IMR-90 (cell line): ENCODE results near the gene KDM3A. TPM values are rescaled to one million over a fixed set of nuclear protein-coding genes. Genes with fewer than 3 reads are reported as not detected.

ENCODE experiments used
- ATAC-seq: fragments of 200-7000 bp; cut with Tn5 transposase; 2 replicates; pipeline ENCODE4 v1.9.1; 2020; ENCODE audit warnings: low read depth, mild to moderate bottlenecking, moderate library complexity
- BruUV-seq: library from RNA; stranded (reverse); fragments of 400-500 nt; replicated peaks from 2 replicates; lab custom pipeline; 2021; lab: Mats Ljungman, UMichigan
- CTCF ChIA-PET: fragments of 300-600 bp; formaldehyde crosslinking; extraction: SDS; loops from one replicate; lab custom pipeline; 2021; ENCODE audit warnings: antibody characterized with exemption; lab: Yijun Ruan, JAX
- POLR2A ChIA-PET: fragments of 300-600 bp; sonication (Branson Sonifier 250); formaldehyde crosslinking; loops from one replicate; lab custom pipeline; 2022; ENCODE audit warnings: antibody characterized with exemption; ENCODE audit not compliant: unreplicated experiment; lab: Charles Lee
- DNase-seq: peaks from one replicate; pipeline ENCODE4 v3.0.0; 2013
- H2AFZ ChIP-seq: replicated peaks from 2 replicates; pipeline ENCODE3; 2013; ENCODE audit warnings: low read length, mild to moderate bottlenecking; ENCODE audit not compliant: poor library complexity
- H2AK5ac ChIP-seq: 2 replicates; pipeline ENCODE4 v1.6.1; 2013; ENCODE audit warnings: low read depth, low read length, inconsistent platforms
- H2AK9ac ChIP-seq: replicated peaks from 2 replicates; pipeline ENCODE3; 2013; ENCODE audit warnings: mild to moderate bottlenecking, low read depth, low read length, moderate library complexity; ENCODE audit not compliant: poor library complexity
- H2BK120ac ChIP-seq: 2 replicates; pipeline ENCODE4 v1.6.1; 2013; ENCODE audit warnings: low read depth, low read length, inconsistent platforms
- H2BK15ac ChIP-seq: 3 replicates; pipeline ENCODE4 v1.6.1; 2013; ENCODE audit warnings: low read depth, low read length, inconsistent platforms
- H2BK20ac ChIP-seq: 2 replicates; pipeline ENCODE4 v1.6.1; 2013; ENCODE audit warnings: low read depth, mild to moderate bottlenecking, inconsistent platforms, low read length, moderate library complexity
- H2BK5ac ChIP-seq: 2 replicates; pipeline ENCODE4 v1.6.1; 2013; ENCODE audit warnings: mild to moderate bottlenecking, low read depth, low read length, inconsistent platforms; ENCODE audit not compliant: poor library complexity, severe bottlenecking
- H3K14ac ChIP-seq: replicated peaks from 2 replicates; pipeline ENCODE4 v1.6.1; 2013; ENCODE audit warnings: low read depth, low read length, inconsistent platforms
- H3K18ac ChIP-seq: 2 replicates; pipeline ENCODE4 v1.6.1; 2013; ENCODE audit warnings: low read depth, low read length, control low read depth
- H3K23ac ChIP-seq: 2 replicates; pipeline ENCODE4 v1.6.1; 2013; ENCODE audit warnings: low read depth, low read length, inconsistent platforms
- H3K27ac ChIP-seq: 2 replicates; pipeline ENCODE4 v1.5.1; 2013; ENCODE audit warnings: mild to moderate bottlenecking, control low read depth, low read length; ENCODE audit not compliant: insufficient read depth
- H3K27me3 ChIP-seq: 2 replicates; pipeline ENCODE4 v1.6.1; 2013; ENCODE audit warnings: low read length; ENCODE audit not compliant: control insufficient read depth, insufficient read depth
- H3K36me3 ChIP-seq: 2 replicates; pipeline ENCODE4 v1.6.1; 2013; ENCODE audit warnings: low read length, mixed read lengths; ENCODE audit not compliant: control insufficient read depth, insufficient read depth
- H3K4ac ChIP-seq: 2 replicates; pipeline ENCODE4 v1.6.1; 2013; ENCODE audit warnings: low read depth, low read length, inconsistent platforms
- H3K4me1 ChIP-seq: 2 replicates; pipeline ENCODE4 v1.6.1; 2013; ENCODE audit warnings: low read length, mixed read lengths; ENCODE audit not compliant: control insufficient read depth, insufficient read depth
- H3K4me2 ChIP-seq: 2 replicates; pipeline ENCODE4 v1.6.1; 2013; ENCODE audit warnings: low read depth, mild to moderate bottlenecking, control low read depth, low read length, moderate library complexity
- H3K4me3 ChIP-seq: 2 replicates; pipeline ENCODE4 v1.5.1; 2013; ENCODE audit warnings: low read depth, mild to moderate bottlenecking, control low read depth, low read length, moderate library complexity; ENCODE audit not compliant: insufficient read depth
- H3K56ac ChIP-seq: 2 replicates; pipeline ENCODE4 v1.6.1; 2013; ENCODE audit warnings: low read length, inconsistent platforms; ENCODE audit not compliant: insufficient read depth; ENCODE audit errors: extremely low read depth
- H3K79me1 ChIP-seq, 2 experiments: 2 replicates each; pipeline ENCODE4 v1.6.1; 2013; ENCODE audit warnings: low read length in 2 of 2, inconsistent platforms in 1 of 2, low read depth in 1 of 2
- H3K9ac ChIP-seq: 2 replicates; pipeline ENCODE4 v1.6.1; 2013; ENCODE audit warnings: low read depth, low read length, control low read depth
- H3K9me1 ChIP-seq: 2 replicates; pipeline ENCODE4 v1.6.1; 2013; ENCODE audit warnings: low read length, inconsistent platforms; ENCODE audit not compliant: insufficient read depth
- H3K9me3 ChIP-seq: 2 replicates; pipeline ENCODE4 v1.6.1; 2013; ENCODE audit warnings: low read length; ENCODE audit not compliant: control insufficient read depth, insufficient read depth
- H4K20me1 ChIP-seq: 2 replicates; pipeline ENCODE4 v1.6.1; 2013; ENCODE audit warnings: low read length, inconsistent platforms; ENCODE audit not compliant: insufficient read depth
- H4K5ac ChIP-seq: 2 replicates; pipeline ENCODE4 v1.6.1; 2013; ENCODE audit warnings: mild to moderate bottlenecking, low read depth, low read length, control low read depth
- H4K8ac ChIP-seq, 2 experiments: 2 replicates each; pipeline ENCODE4 v1.6.1; 2013; ENCODE audit warnings: low read depth in 2 of 2, low read length in 2 of 2, control low read depth in 1 of 2, inconsistent platforms in 1 of 2
- H4K91ac ChIP-seq: 2 replicates; pipeline ENCODE4 v1.6.1; 2013; ENCODE audit warnings: low read depth, low read length, inconsistent platforms; ENCODE audit not compliant: insufficient read depth
- BHLHE40 ChIP-seq: fragments of 150-350 bp; IDR thresholded peaks from 2 replicates; pipeline ENCODE4 v1.6.1; 2016; ENCODE audit warnings: mild to moderate bottlenecking, low read depth, low read length
- MAFK ChIP-seq: IDR thresholded peaks from 2 replicates; pipeline ENCODE4 v1.6.1; 2012; ENCODE audit warnings: low read depth, low read length, improper control_type of control experiment
- MAZ ChIP-seq: IDR thresholded peaks from 2 replicates; pipeline ENCODE4 v1.6.1; 2012; ENCODE audit warnings: low read depth, mild to moderate bottlenecking, low read length, improper control_type of control experiment, moderate library complexity, borderline replicate concordance
- NFE2L2 ChIP-seq: fragments of 150-350 bp; IDR thresholded peaks from 2 replicates; pipeline ENCODE4 v1.6.1; 2016; ENCODE audit warnings: low read depth, mild to moderate bottlenecking, low read length
- POLR2A ChIP-seq: IDR thresholded peaks from 2 replicates; pipeline ENCODE4 v1.6.1; 2012; ENCODE audit warnings: mild to moderate bottlenecking, low read depth, low read length
- RFX5 ChIP-seq: IDR thresholded peaks from 2 replicates; pipeline ENCODE4 v1.8.0; 2012; ENCODE audit warnings: low read depth, mild to moderate bottlenecking, low read length, moderate library complexity
- SMC3 ChIP-seq: fragments of 150-350 bp; IDR thresholded peaks from 2 replicates; pipeline ENCODE4 v1.6.1; 2016; ENCODE audit warnings: low read depth, mild to moderate bottlenecking, antibody characterized with exemption, low read length, moderate library complexity
- WGBS, 2 experiments: methylation state at CpG; one replicate each; pipeline versions ENCODE4 v1.1.5 to v1.1.7; 2013; ENCODE audit warnings: missing lambda C conversion rate in 2 of 2; ENCODE audit not compliant: insufficient read length in 1 of 2; ENCODE audit errors: extremely low coverage in 2 of 2; 5-methylcytosine and 5-hydroxymethylcytosine counted together
- dilution Hi-C: fragments of 300-500 bp; cut with HindIII; formaldehyde crosslinking; loops from one replicate; pipeline ENCODE4 v1.14.3; 2018; ENCODE audit warnings: low sequenced_read_pairs; ENCODE audit not compliant: unreplicated experiment
- in situ Hi-C: fragments of 300-500 bp; cut with MboI; formaldehyde crosslinking; loops from 3 replicates; pipeline ENCODE4 v1.14.3; 2019; ENCODE audit warnings: low sequenced_read_pairs, inconsistent platforms, mixed read lengths
- intact Hi-C: fragments of 100-400 bp; cut with micrococcal nuclease; formaldehyde crosslinking; loops from 2 replicates; pipeline ENCODE4 v1.10.0; 2022
- polyA plus RNA-seq, 3 experiments: library from polyadenylated mRNA; depleted of rRNA; stranded (reverse); fragments of >200 nt; gene quantifications; 2 replicates each; pipeline ENCODE4 v1.2.3, GENCODE V29; 2012; ENCODE audit warnings: low replicate concordance in 1 of 3
- total RNA-seq: library from RNA; depleted of rRNA; stranded (reverse); fragments of >200 nt; gene quantifications from 2 replicates; pipeline ENCODE4 v1.2.3, GENCODE V29; 2012

KDM3A gene
- total and polyA plus RNA-seq, 2 of the 4 experiments (the other 2 are of a cell fraction) = 24.8 to 33.3 TPM

DNA sequence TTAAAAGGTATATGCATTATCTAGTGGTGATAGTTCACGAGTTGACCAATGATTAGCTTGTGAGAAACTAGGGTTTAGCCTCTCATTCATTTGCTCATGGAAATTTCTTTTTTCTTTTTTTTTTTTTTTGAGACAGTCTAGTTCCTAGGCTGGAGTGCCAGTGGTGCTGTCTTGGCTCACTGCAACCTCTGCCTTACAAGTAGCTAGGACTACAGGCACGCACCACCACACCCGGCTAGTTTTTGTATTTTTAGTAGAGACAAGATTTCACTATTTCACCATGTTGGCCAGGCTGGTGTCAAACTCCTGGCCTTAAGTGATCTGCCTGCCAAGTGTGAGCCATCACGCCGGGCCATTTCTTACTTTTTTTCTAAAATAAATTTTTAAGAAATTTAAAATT, 14.0 kb downstream of the KDM3A start:
- no CpG with 5 or more reads among the region's 5 CpGs for WGBS, 2 experiments
- H3K27me3 ChIP-seq = no peaks in the 10 kb centered on the region
- no peak overlapping the region for H2AK5ac ChIP-seq
- H2AFZ ChIP-seq = no peak overlapping the region
- ChIA-PET POLR2A (interaction anchor here (0.7 kb wide), 1 partner anchor 12 kb away, joined by 4 read pairs; no protein-coding TSS in a partner anchor), CTCF (interaction anchor here (0.6 kb wide), 1 partner anchor 51 kb away, joined by 5 read pairs; no protein-coding TSS in a partner anchor)
- ATAC-seq (no peak), DNase-seq (no peak)
- H4K20me1 ChIP-seq = peaks cover 21% of the 10 kb centered on the region; the same call in 1 of the 2 replicates
- H3K9ac ChIP-seq = no peak overlapping the region
- peaks cover 47% of the 10 kb centered on the region for H3K36me3 ChIP-seq
- H3K4me3 ChIP-seq = no peak overlapping the region
- H2BK5ac ChIP-seq = no peak overlapping the region
- dilution Hi-C loops (no loop called here), intact Hi-C loops (no loop called here), in situ Hi-C loops (no loop called here)
- BruUV-seq = no TSS peak
- no peak overlapping the region for H2BK120ac ChIP-seq
- H4K8ac ChIP-seq = no peak overlapping the region
- H3K9me1 ChIP-seq = peaks cover 8% of the 10 kb centered on the region
- H2BK15ac ChIP-seq = no peak overlapping the region
- no peak overlapping the region for H2AK9ac ChIP-seq
- H4K91ac ChIP-seq = no peak overlapping the region
- peaks cover 2% of the 10 kb centered on the region for H3K4me1 ChIP-seq
- no peak overlapping the region for H3K18ac ChIP-seq
- H3K79me1 ChIP-seq = peaks cover 26 to 40% of the 10 kb centered on the region in 2 experiments
- no peak overlapping the region for H3K4ac ChIP-seq
- H3K56ac ChIP-seq = no peak overlapping the region
- no peak overlapping the region for H3K23ac ChIP-seq
- no peak overlapping the region for H2BK20ac ChIP-seq
- H3K4me2 ChIP-seq = no peak overlapping the region
- H3K27ac ChIP-seq = no peak overlapping the region
- H4K5ac ChIP-seq = no peak overlapping the region
- H3K9me3 ChIP-seq = no peaks in the 10 kb centered on the region
- TF ChIP-seq RFX5 (no peak), SMC3 (no peak), BHLHE40 (no peak), MAFK (no peak), NFE2L2 (no peak), POLR2A (no peak), MAZ (no peak)
- H3K14ac ChIP-seq = no peak overlapping the region
